Femur (tissue), 1 donor: Measurements from ENCODE around the gene RTN4RL1.
"Not testable (repeated sequence)": the region's sequence is repeated elsewhere in the genome, so short reads cannot be mapped to it uniquely, and the experiment has no call there.

ENCODE experiments used
- DNase-seq: peaks from one replicate; pipeline ENCODE4 v3.0.0-alpha.2; 2017

RTN4RL1 gene

DNA sequence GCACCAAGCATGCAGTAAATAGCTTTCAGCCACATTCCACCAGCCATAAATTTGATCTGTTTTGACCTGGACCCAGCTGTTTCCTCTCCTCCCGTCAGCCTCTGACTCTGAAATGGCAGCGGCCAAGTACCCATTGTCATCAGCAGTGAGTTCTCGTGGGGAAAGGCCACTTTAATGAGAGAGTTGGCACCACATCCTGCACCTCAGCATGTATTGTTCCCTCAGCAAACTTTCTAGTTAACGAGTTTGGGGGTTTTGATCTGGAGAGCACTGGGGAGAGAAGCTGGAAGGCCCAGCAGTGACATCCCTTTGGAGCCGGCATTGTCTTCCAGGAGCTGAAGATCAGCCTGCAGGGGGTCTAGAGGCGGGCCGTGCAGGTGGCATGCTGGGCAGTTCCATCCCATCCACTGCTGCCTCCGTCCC lies 110.5 kb downstream of the RTN4RL1 start:
- no peak for DNase-seq

DNA sequence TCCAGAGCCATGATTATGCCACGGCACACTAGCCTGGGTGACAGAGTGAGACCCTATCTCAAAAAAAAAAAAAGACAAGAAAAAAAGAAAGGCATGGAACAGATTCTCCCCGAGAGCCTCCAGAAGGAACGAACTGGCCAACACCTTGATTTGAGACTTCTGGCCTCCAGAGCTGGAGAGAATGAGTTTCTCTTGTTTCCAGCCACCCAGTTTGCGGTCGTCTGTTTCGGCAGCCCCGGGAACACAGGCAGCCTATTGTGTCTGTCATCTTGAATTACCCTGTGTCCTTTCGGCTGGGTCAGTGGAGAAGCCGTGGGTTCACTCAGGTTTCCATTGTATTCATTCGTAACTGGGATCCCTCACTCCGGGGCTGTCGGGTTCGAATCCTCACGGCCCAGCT lies 111.4 kb downstream of the RTN4RL1 start:
- no peak for DNase-seq

DNA sequence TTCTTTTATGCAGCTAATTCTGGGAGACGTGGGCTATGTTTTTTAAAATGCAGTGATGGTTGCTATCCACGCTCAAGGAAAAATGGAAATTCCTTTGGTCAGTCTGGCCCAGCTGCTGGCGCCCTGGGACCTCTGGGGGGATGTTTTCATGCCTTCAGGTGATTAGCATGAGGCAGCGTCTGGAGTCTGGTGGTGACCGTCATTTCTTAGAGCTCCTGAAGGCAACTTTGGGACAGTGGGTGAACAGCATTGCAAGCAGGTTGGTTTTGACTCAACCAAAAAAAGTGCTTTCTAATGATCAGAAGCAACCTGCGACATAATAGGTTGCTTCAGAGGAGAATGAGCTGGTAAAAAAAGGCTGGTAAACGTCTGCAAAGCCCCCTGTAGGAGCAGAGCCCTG lies 113.0 kb downstream of the RTN4RL1 start:
- no peak for DNase-seq

DNA sequence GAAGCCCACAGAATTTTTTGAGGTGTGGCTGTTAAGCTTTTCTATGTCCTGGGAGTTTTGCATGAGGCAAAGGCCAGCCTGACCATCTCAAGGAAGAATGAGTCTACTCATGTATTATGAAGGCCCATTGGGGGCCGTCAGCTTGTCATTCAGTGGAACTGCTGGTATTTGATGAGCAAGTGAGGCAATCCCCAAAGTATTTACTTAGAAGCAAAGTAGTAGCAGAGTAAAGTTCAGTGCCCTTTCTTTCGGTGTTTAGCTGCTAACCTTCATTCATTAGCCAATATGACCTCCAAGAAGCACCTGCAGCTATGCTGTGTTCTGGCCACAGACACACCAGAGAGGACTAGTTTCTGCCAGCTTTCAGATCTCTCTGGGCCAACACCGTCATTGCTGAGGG lies 115.1 kb downstream of the RTN4RL1 start:
- DNase-seq, result no peak

DNA sequence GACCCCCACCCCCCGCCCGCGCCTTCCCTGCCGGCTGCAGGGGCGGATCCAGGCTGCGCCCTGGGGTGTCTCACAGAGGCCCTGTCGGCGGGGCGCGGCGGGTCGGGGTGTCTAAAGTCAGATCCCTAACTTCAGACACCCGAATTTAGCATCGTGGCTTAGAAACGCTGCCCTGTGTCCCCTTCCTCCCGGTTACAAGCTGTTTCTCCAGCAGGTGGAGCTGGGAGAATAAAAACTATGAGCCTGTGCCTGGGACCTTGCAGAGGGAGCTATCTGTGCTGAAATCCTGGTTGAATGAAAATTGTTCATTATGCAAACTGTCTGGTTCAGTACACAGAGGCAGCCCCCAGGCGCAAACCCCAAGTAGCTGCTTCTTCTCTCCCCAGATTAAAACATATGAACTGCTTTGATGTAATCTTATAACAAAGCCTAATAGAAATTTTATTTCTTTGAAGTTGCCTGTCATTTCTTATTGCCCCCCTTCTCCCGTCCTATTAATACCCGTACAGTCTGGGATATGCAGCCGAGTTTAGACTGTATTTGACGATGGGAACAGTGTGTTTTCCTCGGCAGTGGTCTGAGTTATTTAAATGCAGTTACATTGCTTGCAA lies 116.3 kb downstream of the RTN4RL1 start:
- peak; percentile 85 for DNase-seq

DNA sequence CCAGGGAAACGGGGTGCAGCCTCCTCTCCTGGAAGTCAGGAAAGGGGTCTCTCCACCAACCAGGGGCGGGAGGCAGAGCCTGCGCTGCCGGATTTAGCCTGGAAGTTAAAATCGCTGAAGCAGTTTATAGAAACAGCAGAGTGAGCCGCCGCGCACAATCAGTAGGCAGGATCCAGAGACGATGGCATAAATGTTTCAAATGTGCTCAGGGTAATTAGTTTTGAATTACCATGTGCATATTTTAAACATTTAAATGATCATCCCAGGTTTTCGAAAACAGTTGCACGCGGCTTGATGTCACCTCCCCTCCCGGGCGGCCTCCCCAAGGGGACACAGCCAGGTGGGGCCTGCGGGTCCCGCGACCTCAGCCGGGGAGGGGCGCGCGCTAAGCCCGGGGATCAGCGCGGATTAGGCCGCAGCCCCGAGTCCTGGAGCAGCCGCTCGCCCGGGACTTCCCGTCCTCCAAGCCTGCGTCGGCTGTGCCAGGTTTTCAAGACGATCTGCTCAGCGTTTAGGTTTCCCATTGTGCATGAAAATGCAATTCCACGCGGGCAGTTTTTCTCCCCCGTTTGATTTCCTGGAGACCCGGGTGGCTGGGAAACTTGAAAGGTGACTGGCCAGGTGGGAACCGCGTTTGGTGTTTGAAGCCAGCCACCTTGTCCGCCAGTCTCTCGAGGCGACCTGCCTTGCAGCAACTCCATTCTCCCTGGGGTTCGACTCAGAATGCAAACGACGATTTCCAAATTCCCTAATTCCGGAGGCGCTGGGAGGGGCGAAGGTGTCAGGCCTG lies 117.0 kb downstream of the RTN4RL1 start:
- peak; percentile 60 for DNase-seq

DNA sequence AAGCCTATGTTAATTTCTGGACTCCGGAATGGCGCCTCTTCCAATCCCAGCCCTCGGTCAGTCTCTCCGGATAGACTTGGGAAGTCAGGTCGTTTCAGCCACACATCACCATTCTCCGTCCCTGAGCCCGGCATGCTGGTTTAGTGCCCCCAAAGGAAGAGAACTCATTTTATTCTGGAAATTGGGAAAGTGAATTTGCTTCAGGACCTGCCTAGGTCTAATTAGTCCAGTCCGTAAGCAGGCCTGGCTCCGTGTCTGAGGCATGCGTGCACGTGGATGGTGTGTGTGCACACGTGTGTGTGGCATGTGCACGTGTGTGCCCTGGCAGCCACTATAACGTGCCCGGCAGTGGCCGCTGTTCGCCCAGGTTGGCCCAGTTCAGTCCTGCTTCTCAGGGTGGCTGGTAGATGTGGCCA lies 117.9 kb downstream of the RTN4RL1 start:
- DNase-seq, result no peak

DNA sequence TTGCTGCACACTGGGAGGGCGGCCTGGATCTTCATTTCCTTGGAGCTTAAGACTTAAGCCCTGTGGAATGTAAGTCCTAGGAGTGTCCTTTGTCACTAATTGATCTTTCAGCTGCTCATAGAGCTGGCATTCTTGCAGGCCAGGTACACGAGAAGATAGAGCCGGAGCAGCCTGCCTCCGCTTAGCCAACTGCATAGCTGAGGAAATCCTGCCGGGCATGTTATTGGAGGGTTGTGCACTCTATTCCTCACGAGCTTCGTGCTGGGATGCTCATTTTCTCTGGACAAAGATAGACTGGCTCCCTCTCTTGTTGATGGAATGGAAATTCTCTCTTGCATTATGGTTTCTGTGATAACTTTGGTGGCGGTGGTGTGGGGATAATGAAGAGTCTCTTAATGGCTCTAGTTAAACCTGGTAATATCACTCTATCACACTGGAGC lies 118.5 kb downstream of the RTN4RL1 start:
- DNase-seq, result no peak

DNA sequence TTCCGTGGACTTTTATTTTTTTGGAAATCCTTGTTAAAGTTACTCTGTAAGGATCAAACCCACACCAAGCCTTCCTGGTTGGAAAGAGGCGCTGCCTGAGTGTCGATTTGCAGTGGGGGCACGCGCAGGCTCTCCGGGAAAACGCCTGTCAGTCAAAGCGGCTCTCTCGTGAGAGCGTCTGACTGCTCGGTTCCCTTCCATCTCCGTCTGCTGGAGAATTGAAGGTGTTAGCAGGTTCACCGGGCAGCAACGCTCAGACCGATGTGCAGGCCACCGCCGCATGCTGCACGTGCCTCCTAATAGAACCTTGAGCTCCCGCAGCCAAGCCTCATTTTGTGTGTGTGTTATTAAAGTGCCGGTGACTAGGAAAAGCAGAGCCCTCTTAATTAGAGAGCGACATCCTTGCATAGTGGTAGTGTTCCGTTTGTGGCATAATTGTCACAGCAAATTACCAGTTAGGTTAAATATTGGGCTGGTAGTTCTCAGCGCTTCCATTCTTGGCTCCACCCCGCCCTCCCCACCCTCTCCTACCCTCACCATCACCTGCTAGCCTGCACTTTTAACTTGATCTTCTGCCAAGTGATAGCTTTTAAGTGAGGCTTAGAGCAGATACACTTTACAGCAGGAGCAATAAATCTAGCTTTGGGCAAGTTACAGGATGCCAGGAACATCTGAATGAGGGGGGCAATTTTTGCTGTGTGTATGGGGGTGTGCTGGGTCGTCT lies 119.8 kb downstream of the RTN4RL1 start:
- peak; percentile 30 for DNase-seq

DNA sequence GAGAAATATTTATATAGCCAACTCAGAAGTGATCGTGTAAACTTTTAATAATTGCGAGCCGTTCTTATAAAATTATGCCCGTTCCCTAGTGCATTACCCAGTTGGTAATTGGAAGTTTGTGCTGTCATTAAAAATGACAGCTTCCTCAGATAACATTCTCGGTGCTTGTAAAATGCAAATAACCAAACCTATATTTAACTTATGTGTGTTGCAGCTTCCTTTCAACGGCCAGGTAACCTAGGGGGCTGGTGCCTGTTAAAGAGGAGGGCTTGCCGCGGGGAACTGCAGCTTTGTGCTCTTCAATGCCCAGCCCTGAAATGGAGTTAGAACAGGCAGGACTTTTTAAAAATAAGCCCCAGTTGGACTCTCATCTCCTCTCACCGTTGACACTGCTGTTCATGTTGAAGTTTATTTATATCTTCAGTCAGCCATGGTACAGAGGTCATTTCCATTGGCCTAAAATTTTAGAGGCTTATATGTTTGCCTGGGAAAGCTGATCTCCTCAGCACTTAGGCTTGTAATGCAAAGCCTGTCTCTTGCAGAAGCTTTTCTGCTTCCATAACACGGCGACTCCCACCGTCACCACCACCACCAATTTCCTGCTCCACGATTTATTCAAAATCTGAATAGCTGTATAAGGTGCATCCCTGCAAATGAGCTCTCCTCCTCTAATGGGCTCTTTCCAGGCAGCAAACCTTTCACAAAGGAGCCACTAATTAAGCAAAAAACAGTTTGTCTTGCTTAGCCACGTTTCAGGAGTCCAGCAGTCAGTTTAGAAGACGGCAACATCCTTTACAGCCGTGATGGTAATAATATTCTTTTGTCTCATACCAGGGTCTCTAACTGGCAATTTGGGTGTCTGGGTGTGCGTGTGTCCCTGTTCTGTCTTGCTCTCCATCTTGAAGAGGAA lies 120.6 kb downstream of the RTN4RL1 start:
- DNase-seq, result no peak

DNA sequence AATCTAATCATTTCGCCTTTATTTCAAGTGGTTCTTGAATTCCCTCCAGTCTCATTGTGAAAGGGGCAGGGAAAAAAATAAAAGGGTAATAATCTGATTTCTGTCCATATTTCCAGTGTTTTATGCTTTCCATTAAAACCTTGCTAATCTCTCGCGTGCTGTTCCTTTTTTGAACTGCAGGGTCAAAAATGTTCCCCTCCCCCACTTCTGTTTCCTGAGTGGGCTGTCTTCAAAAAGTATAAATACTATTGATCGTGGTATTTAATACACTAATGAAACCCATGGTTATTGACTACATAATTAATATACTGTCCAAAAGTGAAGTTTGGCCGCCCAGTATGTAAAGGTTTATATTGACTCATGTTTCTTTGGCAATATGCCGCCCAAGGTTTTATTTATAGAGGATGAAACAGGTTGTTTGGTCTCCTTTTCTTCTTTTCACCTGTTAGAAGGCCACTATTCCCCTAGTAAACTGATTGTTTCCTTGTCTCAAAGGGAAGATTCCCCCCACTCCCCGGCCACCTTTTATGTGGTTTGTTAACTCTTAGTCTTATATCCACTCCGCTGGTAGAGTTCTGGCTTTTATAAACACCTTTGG lies 125.6 kb downstream of the RTN4RL1 start:
- no peak for DNase-seq

DNA sequence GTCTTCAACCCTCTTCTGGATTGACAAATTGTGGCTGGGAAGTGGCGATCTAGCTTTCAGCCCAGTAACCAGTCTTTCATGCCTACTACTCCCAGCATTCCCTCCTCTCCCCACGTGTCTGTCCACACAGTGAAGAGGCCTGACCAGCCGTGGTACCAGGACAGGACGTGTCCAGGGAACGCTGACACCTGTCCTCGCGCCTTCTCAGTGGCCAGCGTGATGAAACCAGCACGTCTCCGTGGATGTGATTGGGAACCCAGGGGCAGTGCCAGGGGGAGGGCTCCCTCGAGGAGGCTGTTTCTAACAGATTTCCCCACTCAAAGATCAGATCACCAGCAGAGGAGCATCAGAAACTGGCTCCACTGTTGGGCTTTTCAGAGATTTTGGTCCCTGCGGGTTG lies 126.3 kb downstream of the RTN4RL1 start:
- DNase-seq, result no peak

DNA sequence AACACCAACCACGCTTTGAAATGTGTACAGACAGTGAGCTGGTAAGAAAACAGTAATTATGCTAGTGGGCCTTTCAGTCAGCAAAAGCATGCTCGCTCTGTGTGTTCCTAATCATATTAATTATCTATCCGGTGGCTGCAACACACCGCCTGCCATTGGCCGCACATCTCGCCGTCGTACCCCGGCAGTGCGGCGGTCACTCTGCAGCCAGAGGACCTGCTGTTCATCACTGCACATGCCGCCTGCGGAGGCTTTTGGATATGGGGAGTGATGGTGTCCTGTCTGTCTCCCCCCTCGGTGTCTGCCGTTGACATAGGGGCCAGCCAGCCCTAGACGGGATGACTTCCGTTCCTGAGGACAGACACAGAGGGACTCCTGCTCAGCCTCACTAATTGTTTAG lies 126.8 kb downstream of the RTN4RL1 start:
- no peak for DNase-seq

DNA sequence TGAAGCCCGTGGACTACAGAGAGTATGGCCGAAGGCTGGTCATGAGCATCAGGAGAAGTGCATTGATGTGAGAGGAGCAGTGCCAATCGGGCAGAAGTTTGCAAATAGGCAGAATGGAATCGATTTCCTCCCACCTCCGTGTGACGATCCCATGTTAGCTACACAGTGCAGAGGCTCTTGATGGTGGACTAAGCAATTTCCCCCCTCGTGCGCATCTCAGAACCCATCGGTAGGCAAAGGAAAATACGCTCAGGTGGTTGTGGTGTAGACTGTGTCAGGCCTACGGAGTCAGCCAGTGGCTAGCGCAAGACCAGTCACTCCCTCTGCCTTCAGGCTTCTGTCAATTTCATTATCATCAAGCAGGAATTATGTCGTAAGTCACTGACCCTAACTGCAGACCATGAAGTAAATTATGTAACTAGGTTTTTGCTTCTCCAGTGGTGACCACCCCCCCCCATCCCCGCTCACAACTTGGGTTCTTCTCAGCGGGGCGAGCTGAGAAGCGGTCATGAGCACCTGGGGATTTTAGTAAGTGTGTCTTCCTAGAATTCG lies 128.0 kb downstream of the RTN4RL1 start:
- DNase-seq, result no peak

DNA sequence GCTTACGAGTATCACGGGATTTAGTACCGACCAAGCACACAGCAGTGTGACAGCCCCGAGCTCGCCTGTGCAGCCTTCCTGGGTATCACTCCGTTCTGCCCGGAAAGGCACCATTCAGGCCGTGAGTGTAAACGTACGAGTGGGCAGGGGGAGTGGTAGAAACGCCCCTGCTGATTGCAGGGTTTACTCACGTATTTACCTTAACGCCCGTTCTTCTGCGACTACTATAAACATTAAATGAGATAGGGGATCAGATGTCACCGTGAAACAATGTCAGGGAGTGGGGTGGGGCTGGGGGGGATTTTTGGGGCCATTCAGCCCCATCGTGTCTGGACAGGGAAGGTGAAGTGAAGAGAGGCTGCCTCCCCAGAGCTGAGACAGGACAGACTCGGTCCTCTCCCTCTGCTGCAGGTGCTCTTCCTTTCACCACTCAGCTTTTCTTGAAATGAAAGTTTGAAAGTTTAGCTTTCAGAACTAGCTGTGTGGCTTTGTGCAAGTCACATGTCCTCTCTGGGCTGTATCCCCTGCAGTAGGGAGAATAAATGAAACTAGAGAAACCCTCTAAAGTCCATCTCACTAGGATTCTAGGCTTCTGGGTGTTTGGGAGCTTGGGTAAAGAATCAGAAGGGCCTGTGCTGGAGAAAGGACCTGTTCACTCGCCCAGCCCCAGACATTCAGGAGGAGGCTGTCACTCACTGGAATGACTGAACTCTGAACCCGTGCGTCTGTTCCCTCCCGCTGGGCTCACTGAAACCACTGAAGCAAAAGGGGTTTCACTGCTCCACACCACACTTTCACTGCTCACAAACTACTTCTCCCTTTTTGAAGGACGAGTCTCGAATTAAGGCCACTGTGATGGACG lies 128.7 kb downstream of the RTN4RL1 start:
- no peak for DNase-seq

DNA sequence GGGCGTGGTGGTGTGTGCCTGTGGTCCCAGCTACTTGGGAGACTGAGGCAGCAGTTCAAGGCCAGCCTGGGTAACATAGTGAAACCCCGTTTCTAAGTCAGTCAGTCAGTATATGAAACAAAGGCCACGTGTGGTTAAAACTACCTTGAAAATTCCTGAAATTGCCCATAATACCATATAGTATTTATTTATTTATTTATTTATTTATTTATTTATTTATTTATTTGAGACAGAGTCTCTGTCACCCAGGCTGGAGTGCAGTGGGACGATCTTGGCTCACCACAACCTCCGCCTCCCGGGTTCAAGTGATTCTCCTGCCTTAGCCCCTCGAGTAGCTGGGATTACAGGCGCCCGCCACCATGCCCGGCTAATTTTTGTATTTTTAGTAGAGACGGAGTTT lies 129.7 kb downstream of the RTN4RL1 start:
- not testable (repeated sequence) for DNase-seq

DNA sequence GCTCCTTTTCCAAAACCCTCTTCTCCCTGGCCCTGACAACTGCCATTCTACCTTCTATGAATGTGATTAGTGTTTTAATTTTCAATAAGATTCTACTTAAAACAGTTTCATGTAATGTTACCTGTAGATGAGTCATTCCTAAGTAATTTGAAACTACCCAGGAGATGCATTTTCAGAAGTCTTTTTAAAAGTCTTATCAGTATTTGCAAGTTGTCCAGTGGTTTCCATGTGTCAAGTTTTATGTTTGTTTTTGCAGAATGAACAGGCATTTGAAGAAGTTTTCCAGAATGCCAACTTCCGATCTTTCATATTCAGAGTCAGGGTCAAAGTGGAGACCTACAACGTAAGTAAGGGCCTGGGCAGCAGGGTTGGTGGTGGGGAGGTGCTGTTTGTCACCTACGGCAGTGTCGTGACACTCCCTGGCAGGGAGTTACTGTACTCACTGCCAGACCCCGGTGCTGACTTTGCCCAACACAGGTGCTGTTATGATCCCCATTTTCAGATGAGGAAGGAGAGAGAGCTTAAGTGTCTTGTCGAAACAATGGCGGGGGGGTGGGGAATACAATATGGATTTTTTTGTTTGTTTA lies 130.3 kb downstream of the RTN4RL1 start:
- no peak for DNase-seq

DNA sequence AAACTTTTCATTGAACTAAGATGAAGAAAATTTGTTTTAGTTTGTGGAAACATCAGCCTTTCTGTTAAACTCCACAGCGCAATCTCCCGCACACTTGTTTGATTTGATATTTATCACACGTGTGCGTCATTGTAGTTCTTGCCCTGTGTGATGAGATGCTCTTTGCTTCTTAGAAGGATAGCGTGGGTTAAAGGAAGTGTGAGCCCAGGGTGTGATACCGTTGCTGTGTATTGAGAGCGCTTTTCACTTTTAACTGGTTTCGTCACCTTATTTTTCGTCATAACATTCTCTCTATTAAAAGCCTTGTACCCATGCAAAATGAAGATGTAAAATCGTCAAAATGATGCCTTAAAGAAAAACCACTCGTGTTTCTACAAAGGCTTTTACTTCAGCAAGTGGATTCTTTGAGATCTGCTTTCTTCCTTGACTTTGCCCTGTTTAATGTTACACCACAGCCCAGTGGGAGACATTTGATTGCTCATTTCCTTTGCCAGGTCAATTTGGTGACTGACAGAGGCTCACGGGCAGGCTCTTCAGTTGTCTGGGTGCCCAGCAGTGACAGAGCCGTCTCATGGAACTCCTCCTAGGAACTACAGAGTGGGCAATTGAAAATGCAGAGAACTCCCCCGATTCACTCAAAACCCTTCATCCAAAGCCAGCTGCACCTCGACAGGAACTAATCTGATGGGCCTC lies 134.2 kb downstream of the RTN4RL1 start:
- DNase-seq, result no peak

DNA sequence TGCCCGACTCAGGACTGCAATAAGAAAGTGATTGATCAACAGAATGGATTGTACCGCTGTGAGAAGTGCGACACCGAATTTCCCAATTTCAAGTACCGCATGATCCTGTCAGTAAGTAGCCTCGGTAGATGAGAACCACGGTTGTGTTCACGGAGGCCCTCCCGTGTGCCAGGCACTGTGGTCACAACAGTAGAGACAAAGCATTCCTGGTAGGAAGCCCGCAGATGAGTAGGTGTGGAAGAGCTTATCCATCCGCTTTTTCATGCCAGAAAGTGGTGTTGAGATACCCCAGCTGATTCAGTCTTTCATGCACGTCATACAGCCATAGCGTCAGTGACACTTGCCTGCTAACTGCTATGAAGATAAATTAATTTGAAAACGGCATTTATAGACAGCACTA lies 136.4 kb downstream of the RTN4RL1 start:
- DNase-seq, result no peak
